Measurements from ENCODE around the gene SRGAP1.

SRGAP1 gene

GRCh38 chr12:64056741-64057140 lies 212.2 kb downstream of the SRGAP1 start:
- Histone ChIP-seq H3K4me3 (replicated peaks; ENCODE audit: insufficient read depth, low read length) (no peak overlapping the region), H3K27me3 (ENCODE audit: insufficient read depth, poor library complexity, severe bottlenecking) (no peaks in the 10 kb centered on the region), H3K27ac (replicated peaks) (no peak overlapping the region)
- TF ChIP-seq POLR2AphosphoS5 (IDR thresholded peaks at IDR 0.05; ENCODE audit: low read depth): no peak
- DNase-seq (ENCODE audit: low read depth in 1 of 2, low spot score in 1 of 2): no peak

DNA sequence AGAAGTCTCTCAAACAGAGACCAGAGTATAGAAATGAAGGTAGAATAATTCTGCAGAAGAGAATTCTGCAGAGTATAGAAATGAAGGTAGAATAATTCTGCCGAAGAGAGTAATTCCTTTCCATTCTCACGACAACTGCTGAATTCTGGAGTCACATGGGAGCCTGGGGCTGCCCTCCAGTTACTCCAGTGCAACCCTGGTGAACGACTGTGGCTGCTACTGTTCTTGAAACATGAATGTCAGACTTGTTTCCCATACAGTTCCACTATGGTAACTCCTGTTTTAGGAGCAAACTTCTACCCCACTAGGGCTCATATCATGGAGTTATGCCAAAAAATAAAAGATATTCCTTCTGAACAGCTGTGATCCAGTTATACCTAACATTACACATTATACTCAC lies 213.2 kb downstream of the SRGAP1 start:
- Histone ChIP-seq H3K27me3 (ENCODE audit: insufficient read depth, poor library complexity, severe bottlenecking) (no peaks in the 10 kb centered on the region), H3K4me3 (replicated peaks; ENCODE audit: insufficient read depth, low read length) (no peak overlapping the region), H3K27ac (replicated peaks) (no peak overlapping the region)
- no peak for DNase-seq (ENCODE audit: low read depth in 1 of 2, low spot score in 1 of 2)
- TF ChIP-seq POLR2AphosphoS5 (IDR thresholded peaks at IDR 0.05; ENCODE audit: low read depth): no peak
- no peak for TF ChIP-seq CTCF (IDR thresholded peaks at IDR 0.05; ENCODE audit: insufficient read depth, low read length)
- TF ChIP-seq REST (IDR thresholded peaks at IDR 0.05; ENCODE audit: insufficient replicate concordance, low read depth): no peak
- no peak for TF ChIP-seq GABPA (IDR thresholded peaks at IDR 0.05; ENCODE audit: low read depth)
- TF ChIP-seq SPI1 (IDR thresholded peaks at IDR 0.05; ENCODE audit: borderline replicate concordance, low read depth): no peak

DNA sequence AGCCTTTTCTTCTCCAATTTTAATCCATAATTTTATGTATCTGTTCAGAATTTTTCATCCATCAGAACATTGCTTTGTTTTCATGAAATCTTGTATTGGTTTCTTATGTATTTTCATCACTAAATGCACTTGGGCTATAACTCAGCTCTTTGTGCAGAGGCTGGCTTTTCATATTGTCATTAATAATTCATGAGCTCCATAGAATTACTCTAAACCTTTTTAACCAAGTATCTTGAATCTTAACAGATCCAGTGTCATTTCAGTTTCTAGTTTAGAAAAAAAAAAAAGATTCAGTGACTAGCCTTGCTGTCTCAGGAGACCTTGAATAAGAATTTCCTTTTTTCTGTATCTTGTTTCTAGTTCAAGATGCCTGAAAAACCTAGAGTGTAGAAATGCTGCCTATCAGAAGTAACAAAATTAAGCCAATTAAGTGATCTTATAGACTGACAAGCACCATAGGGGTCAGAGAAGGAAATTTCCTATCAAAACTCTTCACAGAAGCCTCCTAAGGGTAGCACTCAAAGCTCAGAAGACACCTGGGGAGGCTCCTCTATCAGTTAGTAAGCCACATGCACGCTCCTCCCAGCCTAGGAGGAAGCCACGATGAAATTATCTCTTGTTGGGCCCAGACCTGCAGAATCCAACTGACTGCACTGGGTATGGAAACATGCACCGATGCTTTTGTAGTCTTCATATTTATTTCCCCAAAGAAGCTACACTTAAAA lies 214.2 kb downstream of the SRGAP1 start:
- Histone ChIP-seq H3K27ac (replicated peaks) (no peak overlapping the region), H3K4me3 (replicated peaks; ENCODE audit: insufficient read depth, low read length) (no peak overlapping the region), H3K27me3 (ENCODE audit: insufficient read depth, poor library complexity, severe bottlenecking) (no peaks in the 10 kb centered on the region)
- DNase-seq (ENCODE audit: low read depth in 1 of 2, low spot score in 1 of 2): no peak
- TF ChIP-seq CTCF (IDR thresholded peaks at IDR 0.05; ENCODE audit: insufficient read depth, low read length) (no peak), SPI1 (IDR thresholded peaks at IDR 0.05; ENCODE audit: borderline replicate concordance, low read depth) (no peak), GABPA (IDR thresholded peaks at IDR 0.05; ENCODE audit: low read depth) (no peak), REST (IDR thresholded peaks at IDR 0.05; ENCODE audit: insufficient replicate concordance, low read depth) (no peak), POLR2AphosphoS5 (IDR thresholded peaks at IDR 0.05; ENCODE audit: low read depth) (no peak)

- no peaks in the 10 kb centered on the region for H3K27me3 ChIP-seq (ENCODE audit: insufficient read depth, poor library complexity, severe bottlenecking)
- TF ChIP-seq GABPA (IDR thresholded peaks at IDR 0.05; ENCODE audit: low read depth): no peak
- no peak for TF ChIP-seq CTCF (IDR thresholded peaks at IDR 0.05; ENCODE audit: insufficient read depth, low read length)
- no peak for TF ChIP-seq REST (IDR thresholded peaks at IDR 0.05; ENCODE audit: insufficient replicate concordance, low read depth)
- TF ChIP-seq SPI1 (IDR thresholded peaks at IDR 0.05; ENCODE audit: borderline replicate concordance, low read depth): no peak
- TF ChIP-seq POLR2AphosphoS5 (IDR thresholded peaks at IDR 0.05; ENCODE audit: low read depth): no peak
- DNase-seq (ENCODE audit: low read depth in 1 of 2, low spot score in 1 of 2): no peak
- no peak overlapping the region for H3K27ac ChIP-seq (replicated peaks)
- no peak overlapping the region for H3K4me3 ChIP-seq (replicated peaks; ENCODE audit: insufficient read depth, low read length)
Observed at GRCh38 chr12:64059685-64060084, 215.2 kb downstream of the SRGAP1 start.

All from HL-60 (cell line).